GM18951 (cell line): ENCODE data around the gene TBL1Y.
"Not testable (repeated sequence)": the region's sequence is repeated elsewhere in the genome, so short reads cannot be mapped to it uniquely, and the experiment has no call there.

ENCODE experiments used
- POLR2A ChIP-seq: IDR thresholded peaks from 4 replicates; pipeline ENCODE4 v1.6.1; 2011; ENCODE audit warnings: mild to moderate bottlenecking; ENCODE audit not compliant: insufficient read length, insufficient read depth; ENCODE audit errors: extremely low read depth
- in situ Hi-C: fragments of 300-500 bp; cut with MboI; formaldehyde crosslinking; loops from one replicate; pipeline ENCODE4 v1.12.0; 2022; ENCODE audit warnings: low sequenced_read_pairs, mixed read lengths, inconsistent platforms; ENCODE audit not compliant: unreplicated experiment

Gene TBL1Y

GRCh38 chrY:6995987-6996386 is 85.5 kb downstream of the TBL1Y start:
- in situ Hi-C loops, result no loop called here

GRCh38 chrY:6997503-6998066 is 87.1 kb downstream of the TBL1Y start:
- in situ Hi-C loops, result no loop called here
- no peak for TF ChIP-seq POLR2A

More at GRCh38 chrY:6995987-6996386, 85.5 kb downstream of the TBL1Y start:
- no peak for TF ChIP-seq POLR2A

- no peak for TF ChIP-seq POLR2A
- in situ Hi-C loops, result no loop called here
Observed at GRCh38 chrY:6999905-7000304, 89.4 kb downstream of the TBL1Y start.

GRCh38 chrY:7002581-7002980 is 92.1 kb downstream of the TBL1Y start:
- no peak for TF ChIP-seq POLR2A
- in situ Hi-C loops, result no loop called here

GRCh38 chrY:7007911-7008310 is 97.4 kb downstream of the TBL1Y start:
- in situ Hi-C loops, result no loop called here
- TF ChIP-seq POLR2A, result no peak

GRCh38 chrY:7008578-7009355 is 98.3 kb downstream of the TBL1Y start:
- TF ChIP-seq POLR2A, result no peak
- in situ Hi-C loops, result no loop called here

GRCh38 chrY:7013051-7013450 is 102.6 kb downstream of the TBL1Y start:
- in situ Hi-C loops, result no loop called here
- no peak for TF ChIP-seq POLR2A

GRCh38 chrY:7016521-7016920 is 106.0 kb downstream of the TBL1Y start:
- no peak for TF ChIP-seq POLR2A
- in situ Hi-C loops, result no loop called here

GRCh38 chrY:7017244-7018080 is 107.0 kb downstream of the TBL1Y start:
- in situ Hi-C loops, result no loop called here
- TF ChIP-seq POLR2A, result no peak

- in situ Hi-C loops, result no loop called here
Observed at GRCh38 chrY:7039037-7039436, 128.5 kb downstream of the TBL1Y start.

GRCh38 chrY:7040662-7041061 is 130.2 kb downstream of the TBL1Y start:
- in situ Hi-C loops, result no loop called here

More at GRCh38 chrY:7039037-7039436, 128.5 kb downstream of the TBL1Y start:
- no peak for TF ChIP-seq POLR2A

GRCh38 chrY:7041983-7042382 is 131.5 kb downstream of the TBL1Y start:
- TF ChIP-seq POLR2A, result no peak
- in situ Hi-C loops, result no loop called here

More at GRCh38 chrY:7040662-7041061, 130.2 kb downstream of the TBL1Y start:
- TF ChIP-seq POLR2A, result no peak

GRCh38 chrY:7052461-7052860 is 142.0 kb downstream of the TBL1Y start:
- in situ Hi-C loops, result not testable (repeated sequence)

GRCh38 chrY:7056886-7057285 is 146.4 kb downstream of the TBL1Y start:
- no peak for TF ChIP-seq POLR2A
- in situ Hi-C loops, result no loop called here

GRCh38 chrY:7078725-7079124 is 168.2 kb downstream of the TBL1Y start:
- in situ Hi-C loops, result no loop called here
- no peak for TF ChIP-seq POLR2A

- in situ Hi-C loops, result not testable (repeated sequence)
Observed at GRCh38 chrY:7080548-7080947, 170.1 kb downstream of the TBL1Y start.
